GM18870 (cell line): ENCODE data around the gene GASK1A.
"Not testable (repeated sequence)": the region's sequence is repeated elsewhere in the genome, so short reads cannot be mapped to it uniquely, and the experiment has no call there.

Experiments used
- ATAC-seq: cut with Tn5 transposase; IDR thresholded peaks from one replicate; pipeline ENCODE4 v1.9.1; 2021; ENCODE audit warnings: moderate library complexity; ENCODE audit not compliant: unreplicated experiment

The GASK1A gene

DNA sequence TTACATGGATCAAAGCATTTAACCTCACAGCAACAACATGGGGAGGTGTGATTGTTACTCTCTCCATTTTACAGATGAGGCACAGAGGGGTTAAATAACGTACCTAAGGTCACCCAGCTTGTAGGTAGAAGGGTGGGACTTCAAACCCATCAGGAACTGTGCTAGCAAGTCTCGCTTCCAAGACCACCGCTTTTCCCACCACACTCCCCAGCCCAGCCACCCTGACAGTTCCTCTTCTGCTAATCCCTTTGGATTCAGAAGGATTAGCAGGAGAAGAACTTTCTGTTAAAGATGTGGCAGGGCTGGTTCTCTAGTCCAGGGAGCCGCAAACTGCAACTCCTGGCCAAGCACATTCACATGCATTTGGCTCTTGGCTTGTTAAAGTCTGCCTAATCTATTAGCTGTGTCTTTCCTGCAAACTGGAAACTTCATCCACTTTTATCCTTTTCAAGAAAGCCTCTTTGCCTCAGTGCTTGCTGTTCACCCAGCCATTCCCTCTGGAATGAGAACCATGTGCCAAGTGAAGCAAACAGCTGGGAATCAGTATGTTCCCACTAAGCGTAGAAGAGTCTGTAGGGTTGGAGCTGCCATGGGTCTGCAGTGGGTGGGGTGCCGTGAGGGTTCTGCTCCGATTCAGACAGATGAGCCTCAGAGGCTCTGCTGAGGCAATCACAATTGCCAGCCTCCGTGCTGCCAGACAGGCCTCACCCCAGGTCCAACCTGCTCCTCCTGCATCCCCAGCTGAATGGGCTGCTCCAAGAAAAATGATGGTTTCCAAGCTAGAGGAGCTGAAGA, 82.2 kb downstream of the GASK1A start:
- no peak for ATAC-seq

DNA sequence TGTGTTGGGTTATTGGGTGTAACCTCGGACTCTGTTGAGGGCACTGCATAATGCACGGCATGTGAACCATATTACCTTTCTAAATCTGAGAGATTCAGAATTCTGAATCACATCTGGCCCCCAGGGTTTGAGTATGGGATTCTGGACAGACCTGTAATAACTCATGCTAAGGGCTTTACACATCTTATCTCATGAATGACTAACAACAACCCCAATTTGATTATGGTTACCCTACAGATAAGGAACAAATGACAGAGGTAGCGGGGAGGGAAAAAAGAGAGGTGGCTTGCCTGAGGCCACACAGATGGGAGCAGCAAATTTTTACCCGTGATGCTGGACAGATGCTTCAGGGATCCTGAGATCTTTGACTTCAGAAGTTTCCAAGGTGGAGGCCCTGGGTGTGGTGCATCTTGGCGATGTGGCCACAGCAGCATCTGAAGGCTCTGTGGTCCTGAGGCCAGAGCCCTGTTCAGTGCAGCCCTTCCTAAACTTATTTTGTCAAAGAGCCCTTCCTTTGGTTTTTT, 83.0 kb downstream of the GASK1A start:
- no peak for ATAC-seq

DNA sequence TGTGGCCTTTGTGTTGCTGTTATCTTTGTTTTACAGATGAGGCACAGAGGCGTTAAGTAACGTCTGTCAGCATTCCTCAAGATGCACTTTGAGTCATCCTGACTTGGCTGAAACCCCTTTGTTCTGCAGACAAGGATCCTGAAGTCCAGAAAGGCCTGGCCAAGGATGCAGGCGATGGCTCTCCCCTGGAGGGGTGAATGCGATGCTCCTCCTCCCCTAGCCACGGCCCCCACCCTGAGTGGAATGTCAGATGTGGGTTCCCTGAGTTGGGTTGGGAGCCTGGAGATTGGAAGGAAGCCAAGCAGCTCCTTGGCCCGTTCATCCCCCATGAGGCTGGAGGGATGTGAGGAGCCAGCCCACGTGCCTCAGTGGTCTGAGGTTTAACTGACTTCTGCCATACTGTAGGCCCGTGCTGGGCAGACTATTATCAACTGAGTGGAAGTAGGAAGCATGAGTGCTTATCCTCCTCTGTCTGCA, 83.5 kb downstream of the GASK1A start:
- no peak for ATAC-seq

DNA sequence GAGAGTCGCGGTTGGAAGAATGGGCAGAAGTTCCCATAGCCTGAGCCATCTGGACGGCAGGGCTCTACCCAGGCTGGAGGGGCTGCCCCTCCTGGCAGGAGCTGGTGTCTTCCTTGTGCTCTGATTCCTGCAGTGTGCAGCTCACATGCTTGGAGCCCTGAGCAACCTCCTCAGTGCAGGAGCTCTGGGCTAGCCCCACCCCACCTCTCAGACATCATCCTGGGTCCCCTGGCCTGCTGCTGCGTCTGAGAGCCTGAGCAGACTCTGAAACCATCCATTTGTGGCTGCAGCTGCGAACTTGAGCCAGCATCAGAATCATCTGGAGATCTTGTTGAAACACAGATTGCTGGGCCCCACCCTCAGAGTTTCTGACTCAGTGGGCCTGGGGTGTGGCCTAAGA, 84.0 kb downstream of the GASK1A start:
- no peak for ATAC-seq

DNA sequence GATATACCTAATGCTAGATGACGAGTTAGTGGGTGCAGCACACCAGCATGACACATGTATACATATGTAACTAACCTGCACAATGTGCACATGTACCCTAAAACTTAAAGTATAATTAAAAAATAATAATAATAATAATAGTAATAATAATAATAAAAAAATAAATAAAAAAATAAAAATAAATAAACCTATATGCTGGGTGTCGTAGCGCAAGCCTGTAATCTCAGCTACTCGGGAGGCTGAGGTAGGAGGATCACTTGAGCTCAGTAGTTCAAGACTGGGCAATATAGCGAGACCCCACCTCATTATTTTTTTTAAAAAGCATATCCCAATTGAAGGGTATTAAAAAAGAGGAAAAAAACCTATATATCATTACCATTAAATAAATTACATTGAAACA, 91.6 kb downstream of the GASK1A start:
- not testable (repeated sequence) for ATAC-seq

DNA sequence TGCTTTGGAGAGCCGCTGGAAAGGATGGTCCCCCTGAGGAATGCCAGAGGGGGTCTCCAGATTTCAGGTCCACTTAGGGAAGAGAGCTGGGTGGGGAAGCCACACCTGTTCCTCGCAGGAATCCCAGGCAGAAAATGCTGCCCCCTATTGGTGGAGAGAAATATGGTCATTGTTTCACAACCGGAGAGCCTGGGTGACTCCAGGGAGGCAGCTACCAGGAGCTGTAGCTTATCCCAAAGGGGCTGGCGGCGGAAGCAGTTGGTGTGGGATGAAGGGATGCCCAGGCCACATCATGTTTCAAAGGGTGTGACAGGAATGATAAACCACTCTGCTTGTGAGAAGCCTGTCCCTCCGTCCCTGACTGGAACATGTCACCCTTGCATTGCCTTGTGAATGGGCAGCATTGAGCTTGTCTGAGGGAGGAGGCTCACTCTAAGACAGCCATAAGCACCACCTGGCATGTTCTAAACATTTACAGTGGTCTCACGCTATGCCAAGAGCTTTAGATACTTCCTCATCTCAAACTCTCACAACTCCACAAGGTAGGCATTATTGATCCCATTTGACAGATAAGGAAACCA, 92.3 kb downstream of the GASK1A start:
- ATAC-seq: no peak

DNA sequence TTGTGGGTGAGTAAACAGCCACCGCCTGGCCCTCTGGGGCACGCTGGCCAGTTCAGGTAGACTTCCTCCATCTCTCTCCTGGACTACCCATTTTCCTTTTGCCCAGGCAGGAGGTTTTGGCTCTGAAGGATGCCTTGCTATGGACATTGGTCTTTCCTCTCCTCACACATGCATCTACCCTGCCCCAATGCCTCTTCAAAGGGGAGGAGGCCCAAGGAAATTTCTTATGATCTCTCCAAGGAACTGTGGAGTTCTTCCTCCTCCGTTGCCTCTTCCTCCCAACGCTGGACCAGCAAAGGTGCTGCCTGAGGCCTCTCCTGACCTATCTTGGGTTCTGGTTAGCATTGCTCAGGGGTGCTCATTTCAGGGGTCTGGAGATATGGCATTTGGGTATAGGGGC, 93.2 kb downstream of the GASK1A start:
- ATAC-seq: no peak

DNA sequence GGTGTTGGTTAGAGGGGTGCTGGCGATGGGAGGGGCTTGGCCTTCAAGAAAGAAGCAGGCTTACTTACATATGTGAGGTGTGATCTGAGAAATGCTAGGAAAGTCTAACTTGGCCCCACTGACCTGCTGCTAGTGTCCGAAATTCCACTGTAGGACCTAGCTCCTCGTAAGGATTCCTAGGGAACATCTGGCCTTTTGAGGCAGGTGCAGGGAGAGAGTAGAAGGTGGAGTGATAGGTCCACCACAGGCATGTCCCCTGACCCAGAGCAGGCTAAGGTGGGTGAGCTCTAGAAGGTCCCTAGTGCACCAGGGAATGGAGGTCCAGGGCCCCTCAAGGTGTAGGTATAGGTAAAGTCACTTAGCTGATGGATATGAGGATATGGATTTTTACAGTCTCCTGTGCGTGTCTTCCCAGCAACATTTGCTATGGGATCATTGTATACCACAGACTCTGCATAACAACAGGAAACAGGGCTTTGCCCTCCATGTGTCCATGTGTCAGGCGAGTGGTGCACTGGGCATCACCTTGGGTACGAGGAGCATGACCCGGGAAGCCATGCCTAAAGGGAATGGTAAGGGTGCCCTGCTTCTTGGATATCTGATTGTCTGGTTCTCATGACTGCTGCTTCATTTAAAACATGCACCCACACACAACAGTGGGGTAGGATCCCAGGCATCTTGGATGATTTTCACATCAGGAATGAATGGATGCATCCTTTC, 94.2 kb downstream of the GASK1A start:
- no peak for ATAC-seq

DNA sequence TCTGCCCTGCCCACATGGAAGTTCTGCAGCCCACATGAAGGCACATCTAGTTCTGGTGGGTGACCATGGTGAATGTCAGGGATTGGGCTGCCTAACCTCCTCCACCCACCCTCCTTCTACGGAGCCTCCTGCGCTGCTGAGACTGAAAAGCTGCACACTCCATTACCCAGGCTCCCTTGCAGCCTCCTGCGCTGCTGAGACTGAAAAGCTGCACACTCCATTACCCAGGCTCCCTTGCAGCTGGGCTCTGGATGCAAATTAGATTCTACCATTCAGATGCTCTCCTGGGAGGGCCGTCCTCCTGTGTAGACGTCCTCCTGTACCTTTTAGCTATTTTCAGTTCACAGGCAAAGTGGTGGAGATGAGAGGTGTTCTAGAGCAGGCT, 94.7 kb downstream of the GASK1A start:
- ATAC-seq: no peak

DNA sequence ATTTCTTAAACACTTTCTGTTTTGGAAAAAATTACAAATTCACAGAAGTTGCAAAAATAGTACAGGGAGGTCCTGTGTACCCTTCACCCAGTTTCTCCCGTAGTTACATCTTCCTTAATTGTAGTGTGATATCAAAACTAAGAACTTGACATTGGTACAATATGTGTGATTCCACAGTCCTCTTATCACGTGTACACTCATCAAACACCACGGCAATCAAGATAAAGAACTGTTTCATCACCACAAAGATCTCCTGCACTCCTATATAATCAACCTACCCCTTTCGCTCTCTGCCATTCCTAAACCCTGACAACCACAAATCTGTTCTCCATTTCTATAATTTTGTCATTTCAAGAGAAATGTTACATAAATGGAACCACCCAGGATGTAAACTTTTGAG, 95.4 kb downstream of the GASK1A start:
- no peak for ATAC-seq

DNA sequence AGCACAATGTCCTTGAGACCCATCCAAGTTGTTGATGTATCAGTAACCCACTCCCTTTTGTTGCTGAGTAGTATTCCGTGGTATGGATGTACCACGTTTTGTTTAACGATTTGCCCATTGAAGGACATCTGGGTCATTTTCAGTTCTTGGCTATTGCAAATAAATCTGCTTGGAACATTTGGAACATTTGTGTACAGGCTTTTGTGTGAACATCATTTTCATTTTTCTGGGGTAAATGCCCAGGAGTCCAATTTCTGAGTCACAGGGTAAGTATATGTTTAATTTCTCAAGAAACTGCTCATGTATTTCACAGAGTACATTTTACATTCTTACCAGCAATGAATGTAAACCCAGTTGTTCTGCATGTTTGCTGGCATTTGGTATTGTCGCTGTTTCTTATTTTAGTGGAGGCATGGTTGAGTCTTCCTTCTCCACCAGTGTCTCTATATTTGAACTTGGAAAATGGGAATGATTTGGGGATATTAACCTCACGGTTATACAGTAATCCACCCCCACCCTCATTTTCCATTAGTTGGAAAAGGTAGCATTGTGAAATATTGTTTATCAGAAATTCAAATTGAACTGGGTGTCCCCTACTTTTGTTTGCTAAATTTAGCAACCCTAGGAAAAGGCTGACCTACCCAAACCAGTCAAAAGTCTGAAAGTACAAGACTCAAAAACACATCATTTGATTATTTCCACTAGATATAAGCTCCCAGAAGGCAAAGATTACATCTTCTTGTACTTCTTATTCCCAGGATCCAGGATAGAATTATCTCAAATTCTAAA, 96.0 kb downstream of the GASK1A start:
- ATAC-seq: no peak

DNA sequence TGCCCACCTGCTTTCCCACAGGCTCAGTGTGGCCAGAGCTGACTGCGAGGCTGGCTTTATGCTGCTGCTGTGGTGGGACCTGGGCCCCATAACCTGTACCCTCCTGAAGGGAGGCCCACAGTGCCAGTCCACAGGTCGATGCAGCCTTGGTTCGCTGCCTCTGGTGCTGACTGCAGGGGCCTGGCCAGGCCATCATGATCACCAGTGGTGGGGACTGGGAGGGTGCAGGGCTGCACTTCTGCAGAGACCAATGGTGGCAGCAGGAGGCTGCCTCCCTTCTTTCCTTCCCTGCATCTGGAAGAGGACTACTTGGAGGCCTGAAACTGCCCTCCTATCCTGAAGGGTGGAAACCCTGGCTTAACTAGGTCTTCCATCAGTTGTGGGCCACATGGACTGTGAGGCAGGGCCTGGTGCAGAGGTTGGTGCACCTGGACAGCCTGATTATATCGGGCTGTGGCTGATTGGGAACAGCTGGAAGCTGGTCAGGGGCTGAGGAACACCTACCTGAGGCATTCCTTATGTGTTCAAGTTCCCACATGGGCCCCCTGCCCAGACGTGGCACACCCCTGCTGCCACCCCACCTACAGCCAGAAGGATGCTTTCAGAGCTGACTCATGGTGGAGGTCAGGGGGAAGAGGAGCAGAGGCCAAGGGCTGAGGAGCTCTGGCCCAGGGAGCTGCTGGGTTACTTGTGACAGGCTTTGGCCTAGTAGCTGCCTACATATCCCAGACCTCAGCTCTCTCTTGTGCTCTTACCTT, 97.0 kb downstream of the GASK1A start:
- ATAC-seq: no peak

DNA sequence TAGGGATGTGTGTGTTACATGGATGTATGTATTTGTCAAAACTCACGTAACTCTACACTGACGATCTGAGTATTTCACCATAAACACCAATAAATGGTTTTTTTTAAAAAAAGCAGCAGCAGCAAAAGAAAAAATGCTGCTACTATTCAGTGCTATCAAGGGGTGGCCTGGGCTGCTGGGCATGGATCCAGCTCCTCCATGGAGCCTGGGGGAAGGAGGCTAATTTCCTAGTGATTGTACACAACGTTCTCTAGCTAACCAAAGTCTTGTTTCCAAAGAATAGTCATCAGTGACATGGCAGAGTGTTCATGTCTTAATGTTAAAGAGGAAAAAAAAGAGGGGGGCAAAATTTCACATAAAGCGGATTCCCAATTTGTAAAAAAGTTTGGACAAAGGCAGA, 97.7 kb downstream of the GASK1A start:
- ATAC-seq: no peak

DNA sequence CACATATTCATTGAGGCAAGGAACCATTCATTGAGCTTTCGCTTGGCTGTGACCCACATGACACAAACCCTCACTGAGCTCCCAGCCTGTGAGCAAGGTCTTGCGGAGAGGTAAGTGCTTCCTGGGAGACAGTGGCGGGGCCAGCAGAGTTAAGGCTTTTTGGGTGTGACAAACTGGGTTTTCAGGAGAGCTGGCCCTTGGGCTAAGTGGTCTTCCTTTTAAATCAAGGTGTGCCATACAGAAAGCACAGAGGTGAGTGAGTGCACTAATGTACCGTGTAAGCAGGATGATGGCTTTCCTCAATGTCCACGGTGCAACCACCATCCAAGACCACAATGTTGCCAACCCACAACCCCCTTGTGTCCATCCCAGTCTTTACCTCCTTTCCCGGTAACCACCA, 98.2 kb downstream of the GASK1A start:
- no peak for ATAC-seq

DNA sequence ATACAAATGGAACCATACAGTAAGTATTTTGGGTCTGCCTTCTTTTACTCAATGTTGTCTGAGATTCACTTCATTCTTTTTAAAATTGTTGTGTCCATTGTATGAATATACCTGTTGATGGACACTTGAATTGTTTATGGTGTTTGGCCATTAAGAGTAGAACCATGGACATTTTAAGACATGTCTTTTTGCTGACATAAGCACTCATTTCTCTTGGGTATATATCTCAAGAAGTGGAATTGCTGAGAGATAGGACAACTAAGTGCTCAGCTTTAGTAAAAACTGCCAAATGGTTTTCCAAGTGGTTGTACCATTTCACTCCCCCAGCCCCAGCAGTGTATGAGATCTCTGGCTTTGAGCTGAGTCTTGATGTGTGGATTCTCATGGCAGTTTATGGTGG, 98.6 kb downstream of the GASK1A start:
- no peak for ATAC-seq

DNA sequence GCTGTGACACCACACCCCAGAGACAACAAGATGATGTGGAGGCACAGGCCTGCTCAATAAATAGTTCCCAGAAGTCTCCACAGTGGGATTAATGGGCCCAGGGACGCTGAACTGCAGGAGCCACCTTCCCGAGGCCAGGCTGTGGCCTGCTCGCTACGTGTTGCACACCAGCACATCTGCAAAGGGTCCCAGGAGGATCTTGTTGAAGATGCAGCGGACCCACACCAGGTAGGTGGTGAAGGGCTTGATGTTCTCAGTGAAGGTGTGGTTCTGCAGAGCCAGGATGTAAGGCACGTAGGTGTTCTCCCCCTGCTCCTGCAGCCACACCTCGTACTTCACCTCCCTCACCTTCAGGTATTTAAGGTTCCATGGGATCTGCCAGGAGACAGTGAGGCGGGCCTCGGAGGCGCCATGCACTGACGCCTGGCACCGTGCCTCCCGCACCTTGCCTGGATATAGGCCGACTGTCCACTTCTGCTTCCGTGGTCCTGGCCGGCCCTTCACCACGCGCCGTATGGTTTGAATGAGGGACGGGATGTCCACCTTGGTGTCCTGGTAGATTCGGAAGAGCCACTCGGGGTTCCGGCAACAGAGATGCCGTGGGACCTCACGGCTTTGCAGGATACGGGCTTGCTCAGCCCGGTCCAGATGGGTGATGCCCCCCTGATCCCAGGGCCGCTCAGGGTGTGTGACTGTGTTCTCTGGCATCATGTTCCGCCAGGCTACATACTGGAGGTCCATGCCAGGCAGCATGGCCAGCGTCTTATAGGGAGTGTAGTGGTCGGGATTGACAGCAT, 100.6 kb downstream of the GASK1A start:
- no peak for ATAC-seq

DNA sequence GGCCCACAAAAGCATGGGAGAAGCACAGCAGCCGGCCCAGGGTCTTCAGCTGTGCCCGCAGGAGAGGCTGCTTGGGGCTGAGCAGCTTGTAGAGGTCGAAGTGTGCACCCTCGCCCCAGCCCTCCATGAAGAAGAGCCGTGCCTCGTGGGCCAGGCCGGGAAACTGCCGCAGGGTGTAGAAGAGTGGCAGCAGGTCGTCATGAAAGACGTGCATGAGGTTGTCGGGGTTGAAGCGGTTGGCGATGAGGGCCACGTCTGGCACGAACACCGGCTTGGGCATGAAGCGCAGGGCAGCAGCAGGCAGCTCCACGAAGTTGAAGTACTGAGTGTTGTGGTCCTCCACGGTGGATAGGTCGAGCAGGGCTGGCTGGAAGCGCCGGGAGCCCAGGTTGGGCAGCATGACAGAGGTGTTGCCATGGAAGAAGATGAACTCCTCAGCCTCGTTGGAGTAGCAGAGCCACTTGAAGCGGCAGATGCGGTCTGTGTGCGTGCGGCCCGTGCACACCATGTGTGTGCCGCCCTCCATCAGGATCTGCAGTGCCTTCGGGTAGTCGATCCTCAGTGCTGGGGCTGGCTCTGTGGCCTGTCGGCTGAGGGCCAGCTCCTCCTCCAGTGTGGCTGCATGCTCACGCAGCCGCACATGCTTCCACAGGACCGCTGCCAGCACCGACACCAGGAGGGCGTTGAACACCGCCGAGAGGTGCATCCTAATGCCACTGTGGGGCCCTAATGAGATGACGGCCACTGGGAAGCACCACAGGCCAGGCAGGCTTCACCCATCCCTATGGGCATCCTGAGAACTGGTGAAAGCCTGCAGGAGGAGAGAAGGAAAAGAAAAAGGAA, 101.8 kb downstream of the GASK1A start:
- no peak for ATAC-seq

DNA sequence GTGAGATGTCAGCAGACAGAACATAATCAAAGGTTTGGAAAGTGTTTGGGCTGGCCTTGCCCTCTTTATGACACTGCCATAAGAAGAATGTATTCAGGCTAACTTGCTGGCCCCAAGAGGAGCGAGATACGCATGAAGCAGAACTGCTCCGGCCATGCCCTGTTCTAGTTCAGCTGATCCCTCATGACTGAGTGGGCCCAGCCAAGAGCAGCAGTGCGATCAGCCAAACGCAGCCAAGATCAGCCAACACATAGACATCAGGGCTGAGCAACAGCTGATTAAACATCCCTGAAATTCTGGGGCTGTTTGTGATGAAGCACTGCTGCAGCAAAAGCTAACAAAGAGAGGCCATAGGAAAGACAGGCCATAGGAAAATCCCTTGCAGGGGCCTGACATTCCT, 102.7 kb downstream of the GASK1A start:
- no peak for ATAC-seq

DNA sequence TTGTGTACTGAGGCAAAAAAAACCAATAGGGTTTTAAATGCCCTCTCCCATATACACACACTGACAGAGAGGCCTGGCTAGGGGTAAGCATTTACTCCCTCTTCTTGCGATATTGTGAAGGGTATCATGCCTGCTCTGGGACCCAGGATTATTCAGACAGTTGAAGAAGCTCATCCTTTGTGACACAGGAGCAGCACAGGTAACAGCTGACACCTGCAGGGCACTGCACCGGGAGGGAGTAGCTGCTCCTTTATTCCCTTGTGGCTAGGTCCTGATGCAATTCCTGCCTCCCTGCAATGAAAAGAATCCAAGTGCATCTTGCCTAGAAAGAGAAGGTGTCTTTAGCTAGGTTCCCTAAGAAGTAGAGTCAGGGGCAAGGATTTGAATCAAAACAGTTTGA, 103.3 kb downstream of the GASK1A start:
- ATAC-seq: no peak
